Measurements from ENCODE around the gene DNAJC6.

GRCh38 chr1:65297706-65298105 is 11.6 kb upstream of the DNAJC6 start:
- TF ChIP-seq CTCF (IDR thresholded peaks at IDR 0.05) (no peak), POLR2A (IDR thresholded peaks at IDR 0.05) (no peak)
